ENCODE data around the gene EPHB1.

The EPHB1 gene

GRCh38 chr3:134838599-134838998 is 43.5 kb downstream of the EPHB1 start:
- TF ChIP-seq CTCF (IDR thresholded peaks at IDR 0.05; ENCODE audit: insufficient read depth, low read length, missing control alignments) = no peak
- CTCF ChIA-PET = interaction anchor here (1.3 kb wide), 1 partner anchor 238 kb away, joined by 3 read pairs; no protein-coding TSS in a partner anchor

GRCh38 chr3:134839422-134839821 is 44.4 kb downstream of the EPHB1 start:
- POLR2A ChIA-PET = no interaction called here
- H3K4me3 ChIP-seq (ENCODE audit: low read depth, low read length) = no peak overlapping the region
- CTCF ChIA-PET = no interaction called here
- DNase-seq (ENCODE audit: low read depth, low spot score) = no peak
- TF ChIP-seq CTCF (IDR thresholded peaks at IDR 0.05; ENCODE audit: insufficient read depth, low read length, missing control alignments) = no peak

More at GRCh38 chr3:134838599-134838998, 43.5 kb downstream of the EPHB1 start:
- no peak overlapping the region for H3K4me3 ChIP-seq (ENCODE audit: low read depth, low read length)
- no peak for DNase-seq (ENCODE audit: low read depth, low spot score)
- POLR2A ChIA-PET = interaction anchor here (0.6 kb wide), 1 partner anchor 48 kb away, joined by 3 read pairs; no protein-coding TSS in a partner anchor

GRCh38 chr3:134839990-134840389 is 44.9 kb downstream of the EPHB1 start:
- DNase-seq (ENCODE audit: low read depth, low spot score) = no peak
- no peak for TF ChIP-seq CTCF (IDR thresholded peaks at IDR 0.05; ENCODE audit: insufficient read depth, low read length, missing control alignments)
- ChIA-PET CTCF (no interaction called here), POLR2A (no interaction called here)
- no peak overlapping the region for H3K4me3 ChIP-seq (ENCODE audit: low read depth, low read length)

GRCh38 chr3:134840459-134840858 is 45.4 kb downstream of the EPHB1 start:
- CTCF ChIA-PET = no interaction called here
- TF ChIP-seq CTCF (IDR thresholded peaks at IDR 0.05; ENCODE audit: insufficient read depth, low read length, missing control alignments) = no peak
- no peak for DNase-seq (ENCODE audit: low read depth, low spot score)
- POLR2A ChIA-PET = no interaction called here
- no peak overlapping the region for H3K4me3 ChIP-seq (ENCODE audit: low read depth, low read length)

GRCh38 chr3:134846084-134846483 is 51.0 kb downstream of the EPHB1 start:
- POLR2A ChIA-PET = no interaction called here

GRCh38 chr3:134846911-134847317 is 51.9 kb downstream of the EPHB1 start:
- TF ChIP-seq CTCF (IDR thresholded peaks at IDR 0.05; ENCODE audit: insufficient read depth, low read length, missing control alignments) = no peak
- no peak overlapping the region for H3K4me3 ChIP-seq (ENCODE audit: low read depth, low read length)
- POLR2A ChIA-PET = no interaction called here
- peak; percentile 21 for DNase-seq (ENCODE audit: low read depth, low spot score)
- CTCF ChIA-PET = no interaction called here

More at GRCh38 chr3:134846084-134846483, 51.0 kb downstream of the EPHB1 start:
- no peak for DNase-seq (ENCODE audit: low read depth, low spot score)
- CTCF ChIA-PET = no interaction called here
- no peak overlapping the region for H3K4me3 ChIP-seq (ENCODE audit: low read depth, low read length)
- no peak for TF ChIP-seq CTCF (IDR thresholded peaks at IDR 0.05; ENCODE audit: insufficient read depth, low read length, missing control alignments)

Measured in AG04449 (cell line).